Breast epithelium (tissue), 3 donors: Measurements from ENCODE around the gene CELF3.

ENCODE experiments used
- POLR2AphosphoS5 ChIP-seq, 3 donors: sonication (generic); formaldehyde crosslinking; IDR thresholded peaks; one replicate each; pipeline ENCODE4 v1.6.1; 2017; ENCODE audit warnings: antibody characterized with exemption in 3 of 3
- TF ChIP-seq, protein P1 (sequence below), 3 donors: fragments of 450-650 bp; IDR thresholded peaks; one replicate each; pipeline ENCODE4 v1.5.1; 2016 to 2017; ENCODE audit warnings: antibody characterized with exemption in 3 of 3, mild to moderate bottlenecking in 3 of 3, moderate library complexity in 3 of 3

DNA sequence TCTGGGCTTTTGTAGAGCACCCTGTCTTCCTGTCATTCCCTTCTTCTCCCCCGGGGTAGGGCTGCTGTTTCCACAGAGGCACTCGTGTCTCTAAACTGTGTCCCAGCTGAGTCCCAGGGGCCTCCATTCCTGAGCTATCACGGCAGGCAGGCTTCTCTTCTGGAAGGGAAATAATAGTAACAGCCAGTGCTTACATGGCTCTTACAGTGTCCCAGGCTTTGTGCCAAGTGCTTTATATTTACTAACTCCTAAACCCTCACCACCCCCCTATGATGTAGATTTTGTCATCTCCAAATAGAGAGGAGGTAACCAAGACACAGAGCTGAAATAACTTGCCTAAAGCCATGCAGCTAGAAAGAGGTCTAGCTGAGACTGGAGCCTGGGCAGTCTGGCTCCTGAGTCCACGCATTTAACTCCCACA, 1.4 kb upstream of the CELF3 start:
- TF ChIP-seq, protein P1, sequence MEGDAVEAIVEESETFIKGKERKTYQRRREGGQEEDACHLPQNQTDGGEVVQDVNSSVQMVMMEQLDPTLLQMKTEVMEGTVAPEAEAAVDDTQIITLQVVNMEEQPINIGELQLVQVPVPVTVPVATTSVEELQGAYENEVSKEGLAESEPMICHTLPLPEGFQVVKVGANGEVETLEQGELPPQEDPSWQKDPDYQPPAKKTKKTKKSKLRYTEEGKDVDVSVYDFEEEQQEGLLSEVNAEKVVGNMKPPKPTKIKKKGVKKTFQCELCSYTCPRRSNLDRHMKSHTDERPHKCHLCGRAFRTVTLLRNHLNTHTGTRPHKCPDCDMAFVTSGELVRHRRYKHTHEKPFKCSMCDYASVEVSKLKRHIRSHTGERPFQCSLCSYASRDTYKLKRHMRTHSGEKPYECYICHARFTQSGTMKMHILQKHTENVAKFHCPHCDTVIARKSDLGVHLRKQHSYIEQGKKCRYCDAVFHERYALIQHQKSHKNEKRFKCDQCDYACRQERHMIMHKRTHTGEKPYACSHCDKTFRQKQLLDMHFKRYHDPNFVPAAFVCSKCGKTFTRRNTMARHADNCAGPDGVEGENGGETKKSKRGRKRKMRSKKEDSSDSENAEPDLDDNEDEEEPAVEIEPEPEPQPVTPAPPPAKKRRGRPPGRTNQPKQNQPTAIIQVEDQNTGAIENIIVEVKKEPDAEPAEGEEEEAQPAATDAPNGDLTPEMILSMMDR (IDR thresholded peaks at IDR 0.05), result no peak
- no peak for TF ChIP-seq POLR2AphosphoS5 (IDR thresholded peaks at IDR 0.05)
